ENCODE data around the gene KRTAP5-6. TPM values are rescaled to one million over a fixed set of nuclear protein-coding genes. Genes with fewer than 3 reads are reported as not detected.
"Not testable (repeated sequence)": the region's sequence is repeated elsewhere in the genome, so short reads cannot be mapped to it uniquely, and the experiment has no call there.

KRTAP5-6 gene
- total and polyA plus RNA-seq, 7 donors: not detected

DNA sequence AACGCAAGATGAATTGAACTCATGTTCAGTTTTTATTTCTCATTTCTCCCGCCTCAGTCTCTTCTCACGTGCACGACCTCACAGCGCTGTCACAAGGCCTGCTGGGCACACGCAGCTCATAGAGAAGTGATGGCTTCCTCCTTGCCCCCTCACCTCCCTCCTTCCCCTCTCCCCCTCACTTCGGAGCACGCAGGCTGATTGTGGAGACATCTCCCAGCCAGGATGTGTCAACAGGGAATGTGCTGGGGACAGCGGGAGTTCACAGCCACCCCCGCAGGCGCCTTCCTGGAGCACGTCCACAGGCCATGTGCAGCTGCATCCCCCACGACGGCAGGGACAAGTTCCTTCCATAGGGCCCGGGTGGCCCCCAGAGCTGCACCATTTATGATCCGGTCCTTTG is 29.1 kb upstream of the KRTAP5-6 start:
- 43 to 50% (median 45%) methylated on average over 16 of the region's 16 CpGs for whole genome bisulfite sequencing, 3 donors
- Histone ChIP-seq H3K4me1 (no peaks in the 10 kb centered on the region), H3K27me3 (ENCODE audit: insufficient read depth in 3 of 3, low read length in 2 of 3) (peaks cover 0 to 33% (median 8%) of the 10 kb centered on the region in 3 donors), H3K9me3 (no peaks in the 10 kb centered on the region), H3K36me3 (ENCODE audit: insufficient read depth in 1 of 2, low read depth in 1 of 2) (no peaks in the 10 kb centered on the region), H3K4me3 (no peak overlapping the region), H3K27ac (no peak overlapping the region)
- DNase-seq (no peak), ATAC-seq (no peak)
- intact Hi-C loops (cut with DNase I): no loop called here
- TF ChIP-seq, protein P1, sequence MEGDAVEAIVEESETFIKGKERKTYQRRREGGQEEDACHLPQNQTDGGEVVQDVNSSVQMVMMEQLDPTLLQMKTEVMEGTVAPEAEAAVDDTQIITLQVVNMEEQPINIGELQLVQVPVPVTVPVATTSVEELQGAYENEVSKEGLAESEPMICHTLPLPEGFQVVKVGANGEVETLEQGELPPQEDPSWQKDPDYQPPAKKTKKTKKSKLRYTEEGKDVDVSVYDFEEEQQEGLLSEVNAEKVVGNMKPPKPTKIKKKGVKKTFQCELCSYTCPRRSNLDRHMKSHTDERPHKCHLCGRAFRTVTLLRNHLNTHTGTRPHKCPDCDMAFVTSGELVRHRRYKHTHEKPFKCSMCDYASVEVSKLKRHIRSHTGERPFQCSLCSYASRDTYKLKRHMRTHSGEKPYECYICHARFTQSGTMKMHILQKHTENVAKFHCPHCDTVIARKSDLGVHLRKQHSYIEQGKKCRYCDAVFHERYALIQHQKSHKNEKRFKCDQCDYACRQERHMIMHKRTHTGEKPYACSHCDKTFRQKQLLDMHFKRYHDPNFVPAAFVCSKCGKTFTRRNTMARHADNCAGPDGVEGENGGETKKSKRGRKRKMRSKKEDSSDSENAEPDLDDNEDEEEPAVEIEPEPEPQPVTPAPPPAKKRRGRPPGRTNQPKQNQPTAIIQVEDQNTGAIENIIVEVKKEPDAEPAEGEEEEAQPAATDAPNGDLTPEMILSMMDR (IDR thresholded peaks at IDR 0.05): no peak

DNA sequence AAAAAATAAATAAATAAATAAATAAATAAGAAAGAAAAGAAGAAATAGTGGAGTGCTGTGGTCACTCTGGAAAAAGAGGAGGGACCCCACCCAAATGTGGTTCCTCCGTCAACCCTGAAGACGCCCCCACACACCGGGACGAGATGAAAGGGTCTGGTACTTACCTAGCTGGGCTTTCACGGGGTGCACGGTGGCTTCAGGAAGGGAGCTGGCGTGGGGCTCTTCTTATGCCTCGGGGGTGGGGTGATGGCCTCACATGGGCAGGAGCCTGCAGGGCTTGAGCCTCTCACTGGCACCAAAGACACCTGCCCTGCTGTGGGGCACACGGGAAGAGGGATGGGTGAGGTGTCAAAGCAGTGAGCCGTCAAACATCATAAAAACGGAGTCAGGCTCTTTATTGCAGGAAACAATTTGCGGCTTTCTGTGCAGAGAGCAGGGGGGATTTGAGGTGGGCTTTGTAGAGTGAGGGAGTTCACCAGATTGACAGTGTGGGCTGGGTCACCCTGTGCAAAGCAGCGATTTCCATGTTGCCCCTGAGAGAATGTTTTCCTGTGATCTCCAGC is 28.0 kb upstream of the KRTAP5-6 start:
- 69 to 72% (median 69%) methylated on average over 13 of the region's 13 CpGs for WGBS, 3 donors
- TF ChIP-seq, protein P1 (IDR thresholded peaks at IDR 0.05): no peak
- Histone ChIP-seq H3K36me3 (ENCODE audit: insufficient read depth in 1 of 2, low read depth in 1 of 2) (no peaks in the 10 kb centered on the region), H3K27ac (no peak overlapping the region), H3K9me3 (no peaks in the 10 kb centered on the region), H3K4me1 (no peaks in the 10 kb centered on the region), H3K27me3 (ENCODE audit: insufficient read depth in 3 of 3, low read length in 2 of 3) (peaks cover 0 to 40% (median 8%) of the 10 kb centered on the region in 3 donors), H3K4me3 (no peak overlapping the region)
- intact Hi-C loops (cut with DNase I): no loop called here
- ATAC-seq: no peak
- DNase-seq: no peak

DNA sequence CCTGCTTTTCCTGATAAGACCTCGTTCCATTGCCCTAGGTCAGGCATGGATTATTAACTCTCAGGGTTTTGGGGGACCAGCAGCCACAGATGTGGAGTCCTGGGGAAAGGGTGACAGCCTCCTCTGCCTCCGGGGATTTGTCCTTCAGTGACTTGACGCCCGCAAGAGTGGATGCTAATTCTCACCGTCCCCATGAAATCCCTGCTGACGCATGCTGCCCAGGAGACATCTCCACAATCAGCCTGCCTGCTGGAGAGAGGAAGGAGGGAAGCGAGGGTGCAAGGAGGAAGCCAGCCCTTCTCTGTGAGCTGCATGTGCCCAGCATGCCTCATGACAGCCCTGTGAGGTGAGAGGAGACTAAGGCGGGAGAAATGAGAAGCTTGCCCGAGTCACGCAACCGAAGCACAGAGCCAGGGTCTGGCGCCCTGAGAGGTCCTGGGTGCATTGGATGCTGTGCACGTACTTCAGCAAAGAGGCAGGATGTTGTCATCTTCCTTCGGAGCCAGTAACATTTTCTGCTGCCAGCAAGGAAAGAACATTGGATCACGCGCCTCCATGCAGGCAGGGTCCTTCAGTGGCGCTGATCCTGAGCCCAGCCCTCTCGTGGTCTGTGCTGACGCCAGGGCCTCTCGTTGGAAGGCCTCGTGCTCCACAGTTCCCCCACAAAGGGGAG is 27.3 kb upstream of the KRTAP5-6 start:
- intact Hi-C loops (cut with DNase I): no loop called here
- TF ChIP-seq, protein P1 (IDR thresholded peaks at IDR 0.05): no peak
- Histone ChIP-seq H3K27me3 (ENCODE audit: insufficient read depth in 3 of 3, low read length in 2 of 3) (peaks cover 0 to 46% (median 10%) of the 10 kb centered on the region in 3 donors), H3K27ac (no peak overlapping the region), H3K36me3 (ENCODE audit: insufficient read depth in 1 of 2, low read depth in 1 of 2) (no peaks in the 10 kb centered on the region), H3K4me3 (no peak overlapping the region), H3K9me3 (no peaks in the 10 kb centered on the region), H3K4me1 (no peaks in the 10 kb centered on the region)
- ATAC-seq (no peak), DNase-seq (no peak)
- WGBS, 3 donors: 45 to 57% (median 50%) methylated on average over 20 to 21 of the region's 21 CpGs

DNA sequence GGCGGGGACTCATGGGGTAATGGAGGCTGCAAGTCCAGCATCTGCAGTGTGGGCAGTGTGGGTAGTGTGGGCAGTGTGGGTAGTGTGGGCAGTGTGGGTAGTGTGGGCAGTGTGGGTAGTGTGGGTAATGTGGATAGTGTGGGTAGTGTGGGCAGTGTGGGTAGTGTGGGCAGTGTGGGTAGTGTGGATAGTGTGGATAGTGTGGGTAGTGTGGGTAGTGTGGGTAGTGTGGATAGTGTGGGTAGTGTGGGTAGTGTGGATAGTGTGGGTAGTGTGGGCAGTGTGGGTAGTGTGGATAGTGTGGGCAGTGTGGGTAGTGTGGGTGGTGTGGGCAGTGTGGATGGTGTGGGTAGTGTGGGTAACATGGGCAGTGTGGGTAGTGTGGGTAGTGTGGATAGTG is 26.5 kb upstream of the KRTAP5-6 start:
- not testable (repeated sequence) for H3K27ac ChIP-seq, DNase-seq
- WGBS, 3 donors: 93 to 96% (median 96%) methylated on average over 1 of the region's 1 CpG

DNA sequence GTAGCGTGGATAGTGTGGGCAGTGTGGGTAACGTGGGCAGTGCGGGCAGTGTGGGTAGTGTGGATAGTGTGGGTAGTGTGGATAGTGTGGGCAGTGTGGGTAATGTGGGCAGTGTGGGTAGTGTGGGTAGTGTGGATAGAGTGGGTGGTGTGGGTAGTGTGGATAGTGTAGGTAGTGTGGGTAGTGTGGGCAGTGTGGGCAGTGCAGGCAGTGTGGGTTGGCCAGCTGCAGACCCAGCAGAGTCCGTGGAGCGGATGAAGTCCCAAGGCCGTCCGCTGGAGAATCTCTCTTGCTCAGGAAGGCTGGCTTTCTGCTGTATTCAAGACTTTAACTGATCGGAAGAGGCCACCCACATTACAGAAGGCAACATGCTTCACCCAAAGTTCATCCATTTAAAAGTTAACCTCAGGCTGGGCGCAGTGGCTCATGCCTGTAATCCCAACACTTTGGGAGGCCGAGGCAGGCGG is 26.1 kb upstream of the KRTAP5-6 start:
- H3K9me3 ChIP-seq: no peaks in the 10 kb centered on the region
- 76 to 87% (median 80%) methylated on average over 11 of the region's 11 CpGs for WGBS, 3 donors
- no peak overlapping the region for H3K27ac ChIP-seq
- no peaks in the 10 kb centered on the region for H3K36me3 ChIP-seq (ENCODE audit: insufficient read depth in 1 of 2, low read depth in 1 of 2)
- TF ChIP-seq, protein P1 (IDR thresholded peaks at IDR 0.05): no peak
- H3K4me1 ChIP-seq: no peaks in the 10 kb centered on the region
- H3K27me3 ChIP-seq (ENCODE audit: insufficient read depth in 3 of 3, low read length in 2 of 3): peaks cover 0 to 59% (median 11%) of the 10 kb centered on the region in 3 donors
- intact Hi-C loops (cut with DNase I): no loop called here
- DNase-seq (no peak), ATAC-seq (no peak)
- no peak overlapping the region for H3K4me3 ChIP-seq

More for the DNA sequence above, 26.5 kb upstream of the KRTAP5-6 start:
- intact Hi-C loops (cut with DNase I); H3K4me3 ChIP-seq; ATAC-seq; H3K36me3 ChIP-seq (ENCODE audit: insufficient read depth in 1 of 2, low read depth in 1 of 2); H3K9me3 ChIP-seq; H3K4me1 ChIP-seq: not testable (repeated sequence)
- H3K27me3 ChIP-seq (ENCODE audit: insufficient read depth in 3 of 3, low read length in 2 of 3): peaks cover 0 to 54% (median 11%) of the 10 kb centered on the region in 3 donors
